Measurements from ENCODE around the gene RSPH1.

Gene RSPH1

GRCh38 chr21:42423197-42423675 lies 72.8 kb downstream of the RSPH1 start:
- no peak for TF ChIP-seq POLR2AphosphoS5 (IDR thresholded peaks at IDR 0.05; ENCODE audit: borderline replicate concordance, low read depth, low read length)
- TF ChIP-seq FOXP2 (optimal IDR thresholded peaks at IDR 0.05; ENCODE audit: control extremely low read depth, extremely low read length, insufficient read depth) = no peak
- no peak for TF ChIP-seq EZH2 (IDR thresholded peaks at IDR 0.05)
- H3K9me3 ChIP-seq (ENCODE audit: low read depth, low read length) = no peaks in the 10 kb centered on the region
- H3K9ac ChIP-seq (ENCODE audit: insufficient read length) = no peak overlapping the region
- no peak overlapping the region for H3K27ac ChIP-seq
- H3K36me3 ChIP-seq (ENCODE audit: insufficient read depth, low read length) = no peaks in the 10 kb centered on the region
- H3K4me3 ChIP-seq = no peak overlapping the region
- DNase-seq (ENCODE audit: low read depth, low spot score) = no peak
